Neural crest cell (in vitro differentiated cells): ENCODE data around the gene SIRPB2. TPM values are rescaled to one million over a fixed set of nuclear protein-coding genes. Genes with fewer than 3 reads are reported as not detected.

Experiments
- DNase-seq: peaks from one replicate; pipeline ENCODE4 v3.0.0; 2021; ENCODE audit warnings: low read depth, mixed read lengths, low spot score
- H3K27ac Mint-ChIP-seq: one replicate; pipeline ENCODE4 v1.8.0; 2021; ENCODE audit warnings: mild to moderate bottlenecking, mixed read lengths; ENCODE audit not compliant: unreplicated experiment
- H3K27me3 Mint-ChIP-seq: 2 replicates; pipeline ENCODE4 v1.8.0; 2021; ENCODE audit warnings: low read depth, mild to moderate bottlenecking, mixed read lengths
- H3K36me3 Mint-ChIP-seq: 2 replicates; pipeline ENCODE4 v1.8.0; 2021; ENCODE audit warnings: low read depth, mild to moderate bottlenecking, mixed read lengths
- H3K4me1 Mint-ChIP-seq: 2 replicates; pipeline ENCODE4 v1.8.0; 2021; ENCODE audit warnings: mixed read lengths
- H3K4me3 Mint-ChIP-seq: one replicate; pipeline ENCODE4 v1.8.0; 2021; ENCODE audit warnings: mild to moderate bottlenecking, mixed read lengths
- H3K9me3 Mint-ChIP-seq: 2 replicates; pipeline ENCODE4 v1.8.0; 2021; ENCODE audit warnings: mixed read lengths
- CTCF ChIP-seq: fragments of 200-600 bp; sonication (generic); conservative IDR thresholded peaks from 2 replicates; pipeline ENCODE4 v1.5.0; 2021; ENCODE audit warnings: antibody characterized with exemption, mild to moderate bottlenecking
- total RNA-seq: library from RNA; stranded (reverse); gene quantifications from 2 replicates; pipeline ENCODE4 v1.2.1, GENCODE V29; 2021

Gene SIRPB2
- total RNA-seq, 1 donor from 2014 or later = not detected

- no peak for TF ChIP-seq CTCF
- Mint-ChIP-seq H3K9me3 (no peaks in the 10 kb centered on the region), H3K36me3 (peaks cover 5% of the 10 kb centered on the region), H3K27me3 (no peaks in the 10 kb centered on the region), H3K4me1 (peaks cover 11% of the 10 kb centered on the region), H3K27ac (no peak overlapping the region), H3K4me3 (no peak overlapping the region)
- DNase-seq = no peak
Measured at GRCh38 chr20:1460275-1460674, 30.9 kb downstream of the SIRPB2 start.

GRCh38 chr20:1457992-1458391 lies 33.2 kb downstream of the SIRPB2 start:
- no peak for TF ChIP-seq CTCF
- DNase-seq = no peak
- Mint-ChIP-seq H3K4me1 (peaks cover 4% of the 10 kb centered on the region), H3K9me3 (no peaks in the 10 kb centered on the region), H3K27me3 (no peaks in the 10 kb centered on the region), H3K36me3 (peaks cover 5% of the 10 kb centered on the region), H3K4me3 (no peak overlapping the region), H3K27ac (no peak overlapping the region)

GRCh38 chr20:1456300-1456699 lies 34.9 kb downstream of the SIRPB2 start:
- Mint-ChIP-seq H3K4me1 (peaks cover 4% of the 10 kb centered on the region), H3K4me3 (no peak overlapping the region), H3K36me3 (peaks cover 5% of the 10 kb centered on the region), H3K27me3 (no peaks in the 10 kb centered on the region), H3K9me3 (no peaks in the 10 kb centered on the region), H3K27ac (no peak overlapping the region)
- TF ChIP-seq CTCF = no peak
- no peak for DNase-seq

- H3K36me3 Mint-ChIP-seq = no peaks in the 10 kb centered on the region
- DNase-seq = no peak
- H3K4me3 Mint-ChIP-seq = no peak overlapping the region
- TF ChIP-seq CTCF = no peak
- H3K4me1 Mint-ChIP-seq = peaks cover 2% of the 10 kb centered on the region
- no peaks in the 10 kb centered on the region for H3K9me3 Mint-ChIP-seq
- H3K27me3 Mint-ChIP-seq = no peaks in the 10 kb centered on the region
- no peak overlapping the region for H3K27ac Mint-ChIP-seq
Measured at GRCh38 chr20:1450926-1451491, 40.2 kb downstream of the SIRPB2 start.

GRCh38 chr20:1449370-1449769 lies 41.9 kb downstream of the SIRPB2 start:
- no peaks in the 10 kb centered on the region for H3K36me3 Mint-ChIP-seq
- no peak for DNase-seq
- H3K27ac Mint-ChIP-seq = no peak overlapping the region
- TF ChIP-seq CTCF = no peak
- no peaks in the 10 kb centered on the region for H3K27me3 Mint-ChIP-seq
- no peak overlapping the region for H3K4me3 Mint-ChIP-seq
- H3K4me1 Mint-ChIP-seq = no peaks in the 10 kb centered on the region
- H3K9me3 Mint-ChIP-seq = no peaks in the 10 kb centered on the region
